Astrocyte of the cerebellum (primary cell): ENCODE data around the gene TRIM29.

Source experiments
- DNase-seq: peaks from one replicate; pipeline ENCODE4 v3.0.0-alpha.2; 2011; ENCODE audit warnings: low read depth
- H3K4me3 ChIP-seq: 2 replicates; pipeline ENCODE4 v1.5.1; 2011; ENCODE audit warnings: mild to moderate bottlenecking, low read depth, low read length, moderate library complexity
- CTCF ChIP-seq: IDR thresholded peaks from 2 replicates; pipeline ENCODE4 v1.5.1; 2012; ENCODE audit warnings: low read length, low read depth, moderate library complexity, mild to moderate bottlenecking; ENCODE audit errors: missing control alignments
- in situ Hi-C: cut with HindIII; loops from 2 replicates; pipeline ENCODE4 v1.10.0; 2017; ENCODE audit warnings: low sequenced_read_pairs

The TRIM29 gene

GRCh38 chr11:120121914-120122473, 15.9 kb downstream of the TRIM29 start:
- TF ChIP-seq CTCF: no peak
- DNase-seq: no peak
- in situ Hi-C loops: no loop called here
- no peak overlapping the region for H3K4me3 ChIP-seq

- DNase-seq: no peak
- no peak overlapping the region for H3K4me3 ChIP-seq
- no peak for TF ChIP-seq CTCF
- in situ Hi-C loops: no loop called here
Observed at GRCh38 chr11:120121336-120121735, 16.6 kb downstream of the TRIM29 start.

GRCh38 chr11:120120805-120121335, 17.0 kb downstream of the TRIM29 start:
- no peak overlapping the region for H3K4me3 ChIP-seq
- no peak for TF ChIP-seq CTCF
- in situ Hi-C loops: no loop called here
- DNase-seq: no peak

- TF ChIP-seq CTCF: no peak
- DNase-seq: no peak
- H3K4me3 ChIP-seq: no peak overlapping the region
- in situ Hi-C loops: no loop called here
Observed at GRCh38 chr11:120119121-120119520, 18.8 kb downstream of the TRIM29 start.

- H3K4me3 ChIP-seq: no peak overlapping the region
- no peak for DNase-seq
- no peak for TF ChIP-seq CTCF
- in situ Hi-C loops: no loop called here
Observed at GRCh38 chr11:120117991-120118390, 19.9 kb downstream of the TRIM29 start.

- no peak for TF ChIP-seq CTCF
- in situ Hi-C loops: no loop called here
- no peak overlapping the region for H3K4me3 ChIP-seq
- DNase-seq: no peak
Observed at GRCh38 chr11:120116966-120117365, 20.9 kb downstream of the TRIM29 start.
